HG03439 (cell line): ENCODE data around the gene DCUN1D4.
"Not testable (repeated sequence)": the region's sequence is repeated elsewhere in the genome, so short reads cannot be mapped to it uniquely, and the experiment has no call there.

Experiments used
- ATAC-seq: cut with Tn5 transposase; IDR thresholded peaks from one replicate; pipeline ENCODE4 v1.9.1; 2021; ENCODE audit warnings: mild to moderate bottlenecking, moderate library complexity; ENCODE audit not compliant: unreplicated experiment

DCUN1D4 gene

GRCh38 chr4:51893402-51893801, 50.4 kb downstream of the DCUN1D4 start:
- ATAC-seq, result not testable (repeated sequence)

DNA sequence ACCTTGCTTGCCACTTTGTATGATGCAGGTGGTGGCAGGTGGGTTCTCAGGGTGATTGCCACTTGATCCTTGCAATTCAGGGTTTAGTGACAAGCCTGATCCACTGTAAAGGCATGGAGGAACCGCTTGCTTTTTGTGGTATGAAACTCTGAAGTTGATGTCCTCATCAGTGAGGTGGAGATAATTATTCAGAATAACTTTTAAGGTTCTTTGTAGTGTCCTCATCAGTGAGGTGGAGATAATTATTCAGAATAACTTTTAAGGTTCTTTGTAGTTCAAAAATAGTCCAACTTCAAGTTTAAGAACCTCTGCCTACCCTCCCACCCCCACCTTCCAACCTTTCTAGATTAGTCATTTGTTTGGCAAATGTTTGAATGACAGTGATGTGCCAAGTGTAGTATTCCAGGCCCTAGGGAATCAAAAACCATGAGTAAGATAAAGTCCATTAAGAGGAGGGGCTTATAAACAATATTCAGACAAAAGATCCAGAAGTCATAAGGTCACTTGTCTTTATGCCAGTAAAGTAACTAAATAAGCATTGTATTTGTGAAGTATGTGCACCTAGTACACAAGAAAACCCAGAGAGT, 51.2 kb downstream of the DCUN1D4 start:
- ATAC-seq, result no peak

GRCh38 chr4:51895158-51895557, 52.2 kb downstream of the DCUN1D4 start:
- peak; percentile 44 for ATAC-seq

DNA sequence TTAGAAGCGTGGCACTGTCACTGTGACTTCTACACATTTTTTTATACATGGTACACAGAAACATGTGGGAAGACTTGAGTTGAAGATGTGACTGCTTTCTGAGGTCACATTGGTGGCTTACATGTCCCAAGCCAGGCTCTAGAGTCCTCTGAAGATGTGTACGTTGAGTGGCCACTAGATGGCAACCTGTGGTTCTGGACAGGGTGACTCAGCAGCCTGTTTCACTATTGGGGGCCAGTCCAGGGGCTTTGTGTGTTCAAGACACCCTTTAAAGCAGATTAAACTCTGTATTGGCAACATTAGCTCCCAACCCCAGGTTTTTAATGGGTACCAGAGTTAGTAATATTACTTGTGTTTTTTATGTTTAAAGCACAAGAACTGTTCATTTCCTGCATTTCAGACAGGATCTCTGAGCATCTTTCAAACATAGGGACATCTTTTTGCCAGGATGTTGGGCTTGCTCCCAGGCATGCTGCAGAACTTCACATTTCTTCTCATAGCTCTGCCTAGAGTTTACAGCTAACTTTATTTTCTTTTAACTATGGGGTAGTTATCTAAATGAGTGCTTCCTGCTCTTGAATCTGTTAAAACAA, 53.0 kb downstream of the DCUN1D4 start:
- ATAC-seq, result peak; percentile 99

DNA sequence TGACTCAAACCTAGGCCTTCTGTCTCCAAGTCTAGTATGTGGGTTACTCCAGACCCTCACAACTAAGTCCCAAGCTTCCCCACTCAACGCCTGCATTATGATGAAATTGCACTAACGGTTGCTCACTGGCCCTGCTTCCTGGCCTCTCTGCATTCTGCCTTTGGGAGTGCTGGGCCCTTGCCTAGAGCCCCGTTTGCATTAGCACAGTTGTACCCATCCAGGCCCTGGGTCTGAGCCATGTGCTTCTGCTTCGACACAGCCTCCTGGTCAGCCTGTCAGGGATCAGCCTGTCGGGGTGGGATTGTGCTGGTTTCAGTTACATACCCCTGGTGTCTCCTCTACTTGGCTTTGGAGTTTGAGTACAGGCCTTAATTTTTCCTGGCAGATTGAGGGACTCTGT, 58.4 kb downstream of the DCUN1D4 start:
- no peak for ATAC-seq

DNA sequence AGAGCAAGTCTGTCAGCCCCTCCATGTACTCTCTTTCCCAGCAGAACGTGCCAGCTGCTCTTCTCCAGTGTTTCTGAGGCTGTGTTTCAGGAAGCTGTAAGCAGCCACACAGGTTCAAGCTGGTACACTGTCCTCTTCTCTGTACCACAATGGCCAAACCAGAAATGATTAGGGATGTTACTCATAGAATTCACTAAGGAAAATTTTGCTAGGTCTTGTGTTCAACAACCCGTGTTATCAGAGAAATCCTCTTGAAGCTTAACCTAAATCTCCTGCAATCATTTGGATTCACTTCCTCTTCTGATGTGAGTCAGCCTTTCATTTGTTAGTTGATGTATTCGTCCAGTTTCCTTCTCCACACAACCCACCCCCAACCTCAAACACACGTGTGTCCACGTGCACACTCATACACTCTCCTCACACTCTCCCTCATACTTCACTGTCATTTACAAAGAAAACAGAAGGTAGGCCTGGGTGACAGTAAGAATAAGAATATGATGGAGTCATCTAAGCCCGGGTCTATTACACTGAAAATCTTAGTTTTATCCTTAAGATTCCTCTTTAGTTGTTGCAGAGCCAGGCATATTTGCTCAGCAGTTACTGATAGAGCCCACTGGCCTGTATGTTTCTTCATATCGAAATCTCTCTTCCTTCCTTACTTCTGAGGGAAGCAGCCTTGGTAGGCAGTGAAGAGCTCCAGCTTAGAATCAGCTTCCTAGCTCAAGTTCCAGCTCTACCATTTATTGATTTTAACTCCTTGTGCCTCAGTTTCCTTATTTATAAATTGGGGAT, 63.4 kb downstream of the DCUN1D4 start:
- ATAC-seq, result peak; percentile 90

DNA sequence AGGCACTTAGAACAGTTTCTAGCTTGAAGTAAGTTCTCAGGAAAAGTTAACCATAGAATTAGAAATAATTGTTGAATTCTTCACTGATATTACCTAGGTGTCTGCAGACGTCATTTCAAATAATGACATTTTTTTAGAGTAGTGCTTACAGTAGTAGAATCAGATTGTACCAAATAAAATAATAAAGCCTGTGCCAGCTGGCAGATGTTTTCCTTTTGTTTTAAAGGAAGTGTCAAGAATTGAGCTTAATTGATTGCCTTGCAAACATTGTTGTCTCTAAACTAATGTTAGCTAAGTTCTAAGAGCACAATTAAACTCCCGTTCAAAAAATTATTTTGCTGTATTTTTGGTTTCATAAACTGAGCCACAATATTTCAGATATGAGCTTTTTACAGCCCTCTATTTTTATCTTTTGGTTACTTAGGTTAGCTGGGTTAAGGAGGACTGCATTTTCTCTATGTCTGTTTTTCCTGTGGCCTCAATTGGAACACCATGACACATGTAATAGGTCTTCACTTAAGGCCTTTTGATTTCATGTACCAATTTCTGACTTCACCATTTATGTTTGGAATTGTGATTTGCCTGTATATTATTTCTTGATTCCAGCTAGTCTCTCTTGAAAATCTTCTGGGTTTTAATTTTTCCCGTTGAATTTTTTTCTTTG, 64.2 kb downstream of the DCUN1D4 start:
- ATAC-seq, result no peak

- ATAC-seq, result no peak
Measured at GRCh38 chr4:51909236-51909703, 66.3 kb downstream of the DCUN1D4 start.

DNA sequence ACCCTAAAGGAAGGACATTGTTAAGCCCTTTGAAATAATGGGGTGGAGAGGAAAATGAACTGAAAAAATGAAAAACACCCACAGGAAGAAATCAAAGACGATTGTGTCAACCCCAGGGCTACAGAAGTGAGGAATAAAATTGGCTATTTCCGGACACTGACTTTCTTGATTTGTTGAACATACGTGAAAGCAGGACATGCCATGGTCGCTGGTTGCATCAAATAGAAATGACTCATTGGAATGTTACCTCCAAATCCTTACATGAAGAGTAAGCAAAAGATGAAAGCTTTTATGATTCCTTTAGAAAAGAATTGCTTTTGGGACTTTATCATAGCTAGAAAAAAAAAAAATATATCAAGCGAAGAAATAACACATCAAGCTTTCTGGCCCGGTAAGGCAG, 75.3 kb downstream of the DCUN1D4 start:
- ATAC-seq, result no peak

DNA sequence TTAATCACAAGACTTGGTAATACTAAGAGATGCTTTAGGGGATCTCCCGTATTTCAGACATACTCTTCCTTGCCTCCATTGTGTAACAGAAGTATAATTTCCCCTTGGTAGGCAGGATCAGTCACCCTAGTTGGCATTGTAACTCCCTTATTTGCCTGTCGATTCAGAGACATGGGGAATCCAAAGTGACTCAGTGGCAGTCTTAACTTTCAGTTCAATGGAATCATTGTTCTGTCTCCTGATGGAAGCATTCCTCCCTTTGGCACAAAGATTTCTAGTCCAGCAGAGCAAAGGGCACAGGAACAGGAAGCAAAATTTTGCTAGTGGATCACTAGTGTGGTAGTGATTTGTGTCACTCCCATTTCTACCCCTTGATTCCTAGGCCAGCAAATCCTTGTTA, 80.4 kb downstream of the DCUN1D4 start:
- no peak for ATAC-seq

DNA sequence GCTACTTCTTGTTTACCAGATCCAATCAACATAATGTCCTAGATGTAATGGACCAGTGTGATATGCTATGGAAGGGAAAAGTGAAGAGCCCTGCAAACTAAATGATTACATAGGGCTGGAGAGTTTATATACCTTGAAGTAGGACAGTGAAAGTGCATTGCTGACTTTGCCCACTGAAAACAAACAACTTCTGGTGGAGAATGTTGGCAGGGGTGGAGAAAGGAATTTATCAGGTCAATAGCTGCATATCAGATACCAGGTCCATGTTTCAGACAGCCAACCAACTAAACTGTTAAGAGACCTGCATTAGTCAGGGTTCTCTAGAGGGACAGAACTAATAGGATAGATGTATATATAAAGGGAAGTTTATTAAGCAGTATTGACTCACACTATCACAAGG, 82.4 kb downstream of the DCUN1D4 start:
- ATAC-seq, result no peak

DNA sequence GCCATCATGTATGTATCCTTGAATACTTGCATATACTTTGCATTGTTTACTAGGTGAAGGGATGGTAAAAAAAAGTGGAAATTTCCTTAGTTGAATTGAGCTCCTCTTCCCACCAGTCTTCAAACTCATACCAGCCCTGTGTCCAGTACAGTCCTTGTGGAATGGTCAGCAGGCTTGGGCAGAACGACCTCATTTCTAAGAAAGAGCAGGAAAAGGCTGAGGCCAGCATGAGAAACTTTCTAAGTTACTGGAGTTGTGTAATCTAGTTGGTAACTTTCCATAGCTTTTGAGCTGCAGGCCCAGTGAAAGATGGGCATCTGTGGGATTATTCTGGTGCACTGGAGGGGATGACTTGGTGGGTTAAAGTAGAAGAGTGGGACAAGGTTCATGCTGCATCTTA, 87.6 kb downstream of the DCUN1D4 start:
- ATAC-seq, result no peak

GRCh38 chr4:51931461-51931860, 88.5 kb downstream of the DCUN1D4 start:
- ATAC-seq, result no peak

- ATAC-seq, result no peak
Measured at GRCh38 chr4:51932261-51932660, 89.3 kb downstream of the DCUN1D4 start.

GRCh38 chr4:51932684-51933083, 89.7 kb downstream of the DCUN1D4 start:
- ATAC-seq, result no peak

DNA sequence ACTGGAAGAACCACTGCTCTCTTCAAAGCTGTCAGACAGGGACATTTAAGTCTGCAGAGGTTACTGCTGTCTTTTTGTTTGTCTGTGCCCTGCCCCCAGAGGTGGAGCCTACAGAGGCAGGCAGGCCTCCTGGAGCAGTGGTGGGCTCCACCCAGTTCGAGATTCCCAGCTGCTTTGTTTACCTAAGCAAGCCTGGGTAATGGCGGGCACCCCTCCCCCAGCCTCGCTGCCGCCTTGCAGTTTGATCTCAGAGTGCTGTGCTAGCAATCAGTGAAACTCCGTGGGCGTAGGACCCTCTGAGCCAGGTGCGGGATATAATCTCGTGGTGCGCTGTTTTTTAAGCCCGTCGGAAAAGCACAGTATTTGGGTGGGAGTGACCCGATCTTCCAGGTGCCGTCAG, 97.5 kb downstream of the DCUN1D4 start:
- ATAC-seq, result not testable (repeated sequence)

- no peak for ATAC-seq
Measured at GRCh38 chr4:51942108-51942832, 99.3 kb downstream of the DCUN1D4 start.

GRCh38 chr4:51942833-51943215, 99.9 kb downstream of the DCUN1D4 start:
- ATAC-seq, result no peak

DNA sequence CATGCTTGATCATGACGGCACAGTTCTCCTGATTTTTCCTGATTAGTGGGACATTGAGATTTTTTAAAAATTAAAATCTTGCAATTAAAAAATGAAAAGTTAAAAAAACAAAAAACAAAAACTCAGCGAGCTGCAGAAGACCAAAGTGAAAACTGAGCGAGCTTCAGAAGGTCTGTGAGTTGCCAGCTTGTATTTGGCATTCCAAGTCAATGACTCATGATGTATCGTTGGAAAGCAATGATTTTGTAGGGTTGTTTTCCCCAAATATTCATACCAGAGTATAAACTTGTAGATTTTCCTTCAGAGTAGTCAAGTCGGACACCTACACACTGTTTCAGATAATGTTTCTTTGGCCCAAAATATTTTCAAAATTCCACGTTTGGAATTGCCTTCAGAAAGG, 100.3 kb downstream of the DCUN1D4 start:
- no peak for ATAC-seq

- ATAC-seq, result no peak
Measured at GRCh38 chr4:51958199-51958968, 115.4 kb downstream of the DCUN1D4 start.
